Fibroblast of mammary gland (primary cell): ENCODE results near the gene KLK1.

ENCODE experiments used
- DNase-seq: peaks from one replicate; pipeline ENCODE4 v3.0.0-alpha.2; 2010; ENCODE audit warnings: low read depth
- H3K4me3 ChIP-seq: 2 replicates; pipeline ENCODE4 v1.5.1; 2011; ENCODE audit warnings: low read depth, mild to moderate bottlenecking, low read length, moderate library complexity; ENCODE audit not compliant: control insufficient read depth
- CTCF ChIP-seq: conservative IDR thresholded peaks from 2 replicates; pipeline ENCODE4 v1.5.1; 2011; ENCODE audit warnings: low read depth, low read length, inconsistent platforms; ENCODE audit not compliant: control insufficient read depth, insufficient read depth

Gene KLK1

GRCh38 chr19:50804420-50805272 lies 18.9 kb downstream of the KLK1 start:
- TF ChIP-seq CTCF = no peak
- peak; percentile 98 for DNase-seq
- peak overlapping the region; percentile 99 for H3K4me3 ChIP-seq

- H3K4me3 ChIP-seq = peak overlapping the region; percentile 99
- TF ChIP-seq CTCF = no peak
- peak; percentile 10 for DNase-seq
Measured at GRCh38 chr19:50803633-50804419, 19.8 kb downstream of the KLK1 start.

GRCh38 chr19:50801107-50801506 lies 22.5 kb downstream of the KLK1 start:
- no peak for TF ChIP-seq CTCF
- no peak overlapping the region for H3K4me3 ChIP-seq
- DNase-seq = no peak

GRCh38 chr19:50799547-50799851 lies 24.1 kb downstream of the KLK1 start:
- no peak for TF ChIP-seq CTCF
- no peak overlapping the region for H3K4me3 ChIP-seq
- DNase-seq = no peak

GRCh38 chr19:50798659-50799546 lies 24.7 kb downstream of the KLK1 start:
- DNase-seq = no peak
- TF ChIP-seq CTCF = no peak
- H3K4me3 ChIP-seq = no peak overlapping the region
